GM12878 (cell line): Measurements from ENCODE around the gene P4HA1.

Experiments used
- E2F4 ChIP-seq: IDR thresholded peaks from 2 replicates; pipeline ENCODE4 v1.6.1; 2012; ENCODE audit warnings: low read depth, low read length, improper control_type of control experiment
- RAD21 ChIP-seq: IDR thresholded peaks from 2 replicates; pipeline ENCODE4 v1.6.1; 2011; ENCODE audit warnings: mild to moderate bottlenecking, low read depth, low read length, moderate library complexity; ENCODE audit not compliant: insufficient read depth

GRCh38 chr10:73086816-73087215, 9.8 kb downstream of the P4HA1 start:
- TF ChIP-seq RAD21: no peak
- no peak for TF ChIP-seq E2F4
